H9 (cell line): ENCODE measurements around the gene PTER. TPM values are rescaled to one million over a fixed set of nuclear protein-coding genes. Genes with fewer than 3 reads are reported as not detected.

Experiments
- DNase-seq: peaks from one replicate; pipeline ENCODE4 v3.0.0-alpha.2; 2017
- H2AFZ ChIP-seq: one replicate; pipeline ENCODE4 v1.6.1; 2013; ENCODE audit warnings: mild to moderate bottlenecking, low read length, control low read depth, moderate library complexity
- H2AK5ac ChIP-seq: 2 replicates; pipeline ENCODE4 v1.6.1; 2013; ENCODE audit warnings: low read length, control low read depth, mixed read lengths; ENCODE audit not compliant: insufficient read length
- H2BK120ac ChIP-seq: one replicate; pipeline ENCODE4 v1.6.1; 2013; ENCODE audit warnings: low read depth, mild to moderate bottlenecking, low read length, control low read depth, inconsistent platforms; ENCODE audit not compliant: poor library complexity, severe bottlenecking
- H2BK12ac ChIP-seq: 2 replicates; pipeline ENCODE4 v1.6.1; 2013; ENCODE audit warnings: low read length, control low read depth, mixed read lengths, low read depth; ENCODE audit not compliant: insufficient read length
- H2BK15ac ChIP-seq: 2 replicates; pipeline ENCODE4 v1.6.1; 2013; ENCODE audit warnings: low read depth, low read length, control low read depth
- H2BK20ac ChIP-seq: one replicate; pipeline ENCODE4 v1.6.1; 2013; ENCODE audit warnings: low read depth, mild to moderate bottlenecking, low read length, control low read depth, inconsistent platforms; ENCODE audit not compliant: poor library complexity, severe bottlenecking
- H2BK5ac ChIP-seq: 2 replicates; pipeline ENCODE4 v1.6.1; 2013; ENCODE audit warnings: low read length, control low read depth, mixed read lengths; ENCODE audit not compliant: insufficient read length
- H3K14ac ChIP-seq: 2 replicates; pipeline ENCODE4 v1.6.1; 2013; ENCODE audit warnings: low read length, control low read depth; ENCODE audit not compliant: insufficient read depth
- H3K18ac ChIP-seq: 2 replicates; pipeline ENCODE4 v1.6.1; 2013; ENCODE audit warnings: low read depth, mild to moderate bottlenecking, mixed read lengths, low read length, control low read depth; ENCODE audit not compliant: insufficient read length
- H3K23ac ChIP-seq: 2 replicates; pipeline ENCODE4 v1.6.1; 2013; ENCODE audit warnings: low read length, control low read depth, mixed read lengths, low read depth; ENCODE audit not compliant: insufficient read length
- H3K23me2 ChIP-seq: 2 replicates; pipeline ENCODE4 v1.6.1; 2013; ENCODE audit warnings: low read depth, mild to moderate bottlenecking, mixed read lengths, low read length, control low read depth; ENCODE audit not compliant: insufficient read length, poor library complexity, severe bottlenecking
- H3K27ac ChIP-seq: 2 replicates; pipeline ENCODE4 v1.5.1; 2013; ENCODE audit warnings: low read length, control low read depth, mixed read lengths, low read depth; ENCODE audit not compliant: insufficient read length
- H3K27me3 ChIP-seq: 2 replicates; pipeline ENCODE4 v1.6.1; 2013; ENCODE audit warnings: low read length, control low read depth, inconsistent platforms; ENCODE audit not compliant: insufficient read depth
- H3K4ac ChIP-seq: 2 replicates; pipeline ENCODE4 v1.6.1; 2013; ENCODE audit warnings: low read depth, mild to moderate bottlenecking, control low read depth, inconsistent platforms, low read length, moderate library complexity
- H3K4me1 ChIP-seq: 2 replicates; pipeline ENCODE4 v1.6.1; 2013; ENCODE audit warnings: low read length, control low read depth, inconsistent platforms; ENCODE audit not compliant: insufficient read depth
- H3K4me2 ChIP-seq: 2 replicates; pipeline ENCODE4 v1.6.1; 2013; ENCODE audit warnings: low read length, control low read depth, mixed read lengths; ENCODE audit not compliant: insufficient read length, insufficient read depth
- H3K56ac ChIP-seq: 2 replicates; pipeline ENCODE4 v1.6.1; 2013; ENCODE audit warnings: low read depth, mild to moderate bottlenecking, mixed read lengths, low read length, control low read depth; ENCODE audit not compliant: insufficient read length
- H3K79me1 ChIP-seq: 2 replicates; pipeline ENCODE4 v1.6.1; 2013; ENCODE audit warnings: low read depth, mild to moderate bottlenecking, moderate library complexity, low read length, control low read depth, inconsistent platforms; ENCODE audit not compliant: insufficient read depth, poor library complexity, severe bottlenecking
- H3K79me2 ChIP-seq: 2 replicates; pipeline ENCODE4 v1.6.1; 2013; ENCODE audit warnings: low read length, control low read depth, inconsistent platforms; ENCODE audit not compliant: insufficient read depth
- H3K9ac ChIP-seq: 2 replicates; pipeline ENCODE4 v1.6.1; 2013; ENCODE audit warnings: low read length, control low read depth, mixed read lengths; ENCODE audit not compliant: insufficient read length; ENCODE audit errors: extremely low read depth
- H3K9me3 ChIP-seq: one replicate; pipeline ENCODE4 v1.6.1; 2013; ENCODE audit warnings: low read depth, low read length, inconsistent platforms; ENCODE audit not compliant: control insufficient read depth
- H3T11ph ChIP-seq: one replicate; pipeline ENCODE4 v1.6.1; 2013; ENCODE audit warnings: mild to moderate bottlenecking, low read length, control low read depth, inconsistent platforms
- H4K20me1 ChIP-seq: one replicate; pipeline ENCODE4 v1.6.1; 2013; ENCODE audit not compliant: control insufficient read depth, insufficient read length, insufficient read depth
- H4K5ac ChIP-seq: 2 replicates; pipeline ENCODE4 v1.6.1; 2013; ENCODE audit warnings: low read depth, mild to moderate bottlenecking, mixed read lengths, low read length, control low read depth; ENCODE audit not compliant: insufficient read length
- H4K8ac ChIP-seq: replicated peaks from 2 replicates; pipeline ENCODE4 v1.6.1; 2013; ENCODE audit warnings: low read length, control low read depth, mixed read lengths, low read depth; ENCODE audit not compliant: insufficient read length
- H4K91ac ChIP-seq: 2 replicates; pipeline ENCODE4 v1.6.1; 2013; ENCODE audit warnings: low read depth, mild to moderate bottlenecking, moderate library complexity, mixed read lengths, low read length, control low read depth; ENCODE audit not compliant: insufficient read length
- H3K27ac Mint-ChIP-seq, 3 experiments: 2 replicates in 2 of 3; 3 replicates in 1 of 3; pipeline ENCODE4 v1.8.0; 2020 to 2021; ENCODE audit warnings: mixed read lengths in 3 of 3, mild to moderate bottlenecking in 1 of 3, moderate library complexity in 1 of 3
- H3K27me3 Mint-ChIP-seq: 2 replicates; pipeline ENCODE4 v1.8.0; 2021; ENCODE audit warnings: low read depth, mild to moderate bottlenecking, moderate library complexity, mixed read lengths
- H3K36me3 Mint-ChIP-seq, 3 experiments: 2 replicates in 2 of 3; 3 replicates in 1 of 3; pipeline ENCODE4 v1.8.0; 2020 to 2021; ENCODE audit warnings: low read depth in 3 of 3, mixed read lengths in 3 of 3; ENCODE audit not compliant: insufficient read depth in 1 of 3
- H3K4me1 Mint-ChIP-seq, 2 experiments: 2 replicates each; pipeline ENCODE4 v1.8.0; 2020; ENCODE audit warnings: mixed read lengths in 2 of 2
- H3K4me3 Mint-ChIP-seq, 2 experiments: 2 replicates in 1 of 2; 3 replicates in 1 of 2; pipeline ENCODE4 v1.8.0; 2020 to 2021; ENCODE audit warnings: mild to moderate bottlenecking in 2 of 2, mixed read lengths in 2 of 2, moderate library complexity in 1 of 2
- H3K9me3 Mint-ChIP-seq, 2 experiments: 2 replicates in 1 of 2; 3 replicates in 1 of 2; pipeline ENCODE4 v1.8.0; 2020; ENCODE audit warnings: mild to moderate bottlenecking in 2 of 2, mixed read lengths in 2 of 2, moderate library complexity in 1 of 2
- WGBS: extraction: QIAGEN DNeasy Blood & Tissue Kit; methylation state at CpG from one replicate; pipeline ENCODE4 v1.1.7; 2013; ENCODE audit warnings: missing lambda C conversion rate, low lambda C conversion rate, mixed read lengths; ENCODE audit not compliant: insufficient read length; ENCODE audit errors: extremely low coverage; 5-methylcytosine and 5-hydroxymethylcytosine counted together
- total RNA-seq: library from RNA; stranded (reverse); gene quantifications from 2 replicates; pipeline ENCODE4 v1.2.1, GENCODE V29; 2021
- TF ChIP-seq, protein P1 (sequence below): fragments of 200-600 bp; sonication (generic); conservative IDR thresholded peaks from 3 replicates; pipeline ENCODE4 v1.8.0; 2021; ENCODE audit warnings: antibody characterized with exemption, mild to moderate bottlenecking

PTER gene
- total RNA-seq, 1 experiment from 2014 or later, result 10.1 TPM

DNA sequence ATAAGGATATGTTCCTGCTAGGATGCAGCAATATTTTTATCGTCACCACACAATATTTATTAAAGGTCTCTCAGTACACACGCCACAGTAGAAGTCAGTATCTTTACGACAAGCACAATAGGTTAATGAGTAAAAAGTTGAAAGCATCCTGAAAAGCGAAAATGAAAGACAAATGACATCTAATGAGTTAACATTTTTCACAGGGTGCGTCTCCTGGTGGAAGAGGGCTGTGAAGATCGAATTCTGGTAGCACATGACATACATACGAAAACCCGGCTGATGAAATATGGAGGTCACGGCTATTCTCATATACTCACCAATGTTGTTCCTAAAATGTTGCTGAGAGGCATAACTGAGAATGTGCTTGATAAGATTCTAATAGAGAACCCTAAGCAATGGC, 74.0 kb downstream of the PTER start:
- no peak overlapping the region for H2AFZ ChIP-seq
- no peak overlapping the region for H2BK12ac ChIP-seq
- no peak overlapping the region for H2BK5ac ChIP-seq
- H2BK20ac ChIP-seq, result no peak overlapping the region
- no peaks in the 10 kb centered on the region for H3K79me2 ChIP-seq
- no CpG with 5 or more reads among the region's 9 CpGs for WGBS
- H3K23me2 ChIP-seq, result no peaks in the 10 kb centered on the region
- no peak overlapping the region for H3K4me2 ChIP-seq
- no peaks in the 10 kb centered on the region for H3K36me3 Mint-ChIP-seq
- TF ChIP-seq, protein P1, sequence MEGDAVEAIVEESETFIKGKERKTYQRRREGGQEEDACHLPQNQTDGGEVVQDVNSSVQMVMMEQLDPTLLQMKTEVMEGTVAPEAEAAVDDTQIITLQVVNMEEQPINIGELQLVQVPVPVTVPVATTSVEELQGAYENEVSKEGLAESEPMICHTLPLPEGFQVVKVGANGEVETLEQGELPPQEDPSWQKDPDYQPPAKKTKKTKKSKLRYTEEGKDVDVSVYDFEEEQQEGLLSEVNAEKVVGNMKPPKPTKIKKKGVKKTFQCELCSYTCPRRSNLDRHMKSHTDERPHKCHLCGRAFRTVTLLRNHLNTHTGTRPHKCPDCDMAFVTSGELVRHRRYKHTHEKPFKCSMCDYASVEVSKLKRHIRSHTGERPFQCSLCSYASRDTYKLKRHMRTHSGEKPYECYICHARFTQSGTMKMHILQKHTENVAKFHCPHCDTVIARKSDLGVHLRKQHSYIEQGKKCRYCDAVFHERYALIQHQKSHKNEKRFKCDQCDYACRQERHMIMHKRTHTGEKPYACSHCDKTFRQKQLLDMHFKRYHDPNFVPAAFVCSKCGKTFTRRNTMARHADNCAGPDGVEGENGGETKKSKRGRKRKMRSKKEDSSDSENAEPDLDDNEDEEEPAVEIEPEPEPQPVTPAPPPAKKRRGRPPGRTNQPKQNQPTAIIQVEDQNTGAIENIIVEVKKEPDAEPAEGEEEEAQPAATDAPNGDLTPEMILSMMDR, result no peak
- H3K4me1 Mint-ChIP-seq, result no peaks in the 10 kb centered on the region
- no peaks in the 10 kb centered on the region for H3K27me3 Mint-ChIP-seq
- H2AK5ac ChIP-seq, result no peak overlapping the region
- no peak overlapping the region for H3K56ac ChIP-seq
- H3K4me1 ChIP-seq, result no peaks in the 10 kb centered on the region
- no peak for DNase-seq
- no peak overlapping the region for H3K23ac ChIP-seq
- H3K79me1 ChIP-seq, result no peaks in the 10 kb centered on the region
- H3K9me3 ChIP-seq, result no peaks in the 10 kb centered on the region
- H3K27ac ChIP-seq, result no peak overlapping the region
- no peak overlapping the region for H3K9ac ChIP-seq
- no peak overlapping the region for H4K91ac ChIP-seq
- H4K8ac ChIP-seq, result no peak overlapping the region
- no peak overlapping the region for H3K4me3 Mint-ChIP-seq
- no peaks in the 10 kb centered on the region for H3K27me3 ChIP-seq
- no peak overlapping the region for H2BK15ac ChIP-seq
- no peaks in the 10 kb centered on the region for H3K9me3 Mint-ChIP-seq
- H4K20me1 ChIP-seq, result no peaks in the 10 kb centered on the region
- no peak overlapping the region for H3K18ac ChIP-seq
- no peak overlapping the region for H4K5ac ChIP-seq
- H3K4ac ChIP-seq, result no peak overlapping the region
- no peak overlapping the region for H3T11ph ChIP-seq
- H3K14ac ChIP-seq, result no peak overlapping the region
- H3K27ac Mint-ChIP-seq, result no peak overlapping the region
- H2BK120ac ChIP-seq, result no peak overlapping the region
